HEK293T (cell line): ENCODE measurements around the gene BMP2.

Experiments used
- CTCF ChIA-PET: fragments of 350-600 bp; formaldehyde crosslinking; extraction: SDS; loops from one replicate; lab custom pipeline; 2021; ENCODE audit warnings: antibody characterized with exemption, inconsistent platforms; lab: Yijun Ruan, JAX
- POLR2A ChIA-PET: fragments of 350-600 bp; formaldehyde crosslinking; extraction: SDS; loops from one replicate; lab custom pipeline; 2020; ENCODE audit warnings: antibody characterized with exemption, inconsistent platforms; lab: Yijun Ruan, JAX
- DNase-seq: peaks from one replicate; pipeline ENCODE4 v3.0.0; 2012; ENCODE audit warnings: mixed read lengths; ENCODE audit errors: extremely low spot score
- ARNT ChIP-seq: fragments of 450-650 bp; IDR thresholded peaks from 2 replicates; pipeline ENCODE4 v1.6.1; 2017; ENCODE audit warnings: mild to moderate bottlenecking
- BHLHE40 ChIP-seq: fragments of 450-650 bp; IDR thresholded peaks from 2 replicates; pipeline ENCODE4 v1.6.1; 2016; ENCODE audit warnings: mild to moderate bottlenecking, moderate library complexity, borderline replicate concordance
- CTBP1 ChIP-seq: fragments of 450-650 bp; IDR thresholded peaks from 2 replicates; pipeline ENCODE4 v1.6.1; 2016; ENCODE audit warnings: borderline replicate concordance
- ELF4 ChIP-seq: fragments of 450-650 bp; IDR thresholded peaks from 2 replicates; pipeline ENCODE4 v1.6.1; 2017; ENCODE audit warnings: antibody characterized with exemption
- FOXA1 ChIP-seq: fragments of 450-650 bp; IDR thresholded peaks from 2 replicates; pipeline ENCODE4 v1.6.1; 2016; ENCODE audit warnings: mild to moderate bottlenecking
- FOXK2 ChIP-seq: fragments of 450-650 bp; IDR thresholded peaks from 2 replicates; pipeline ENCODE4 v1.6.1; 2016; ENCODE audit warnings: mild to moderate bottlenecking
- FOXM1 ChIP-seq: fragments of 450-650 bp; IDR thresholded peaks from 2 replicates; pipeline ENCODE4 v1.6.1; 2017; ENCODE audit warnings: mild to moderate bottlenecking, borderline replicate concordance
- HDGF ChIP-seq: fragments of 450-650 bp; IDR thresholded peaks from 2 replicates; pipeline ENCODE4 v1.6.1; 2017; ENCODE audit warnings: antibody characterized with exemption, borderline replicate concordance
- L3MBTL2 ChIP-seq: fragments of 450-650 bp; conservative IDR thresholded peaks from 2 replicates; pipeline ENCODE4 v1.6.1; 2016; ENCODE audit warnings: mild to moderate bottlenecking
- LEF1 ChIP-seq: fragments of 450-650 bp; IDR thresholded peaks from 2 replicates; pipeline ENCODE4 v1.6.1; 2017; ENCODE audit warnings: mild to moderate bottlenecking, borderline replicate concordance
- NFRKB ChIP-seq: fragments of 450-650 bp; IDR thresholded peaks from 2 replicates; pipeline ENCODE4 v1.6.1; 2016; ENCODE audit warnings: mild to moderate bottlenecking, moderate library complexity
- SP1 ChIP-seq: fragments of 450-650 bp; IDR thresholded peaks from 2 replicates; pipeline ENCODE4 v1.6.1; 2017
- SUZ12 ChIP-seq: fragments of 450-650 bp; IDR thresholded peaks from 2 replicates; pipeline ENCODE4 v1.6.1; 2016; ENCODE audit warnings: mild to moderate bottlenecking
- TARDBP ChIP-seq: fragments of 450-650 bp; IDR thresholded peaks from 2 replicates; pipeline ENCODE4 v1.6.1; 2016
- ZNF384 ChIP-seq: fragments of 450-650 bp; IDR thresholded peaks from 2 replicates; pipeline ENCODE4 v1.6.1; 2016
- TF ChIP-seq, protein P1 (sequence below): fragments of 450-650 bp; IDR thresholded peaks from 2 replicates; pipeline ENCODE4 v1.6.1; 2016

Gene BMP2

GRCh38 chr20:6732001-6732447 lies 35.5 kb upstream of the BMP2 start:
- CTCF ChIA-PET = no interaction called here
- no peak for DNase-seq
- TF ChIP-seq LEF1 = no peak
- TF ChIP-seq SP1 = no peak
- TF ChIP-seq ZNF384 = no peak
- TF ChIP-seq FOXA1 = no peak
- no peak for TF ChIP-seq FOXK2
- TF ChIP-seq ARNT = no peak
- TF ChIP-seq BHLHE40 = no peak
- TF ChIP-seq FOXM1 = no peak
- TF ChIP-seq L3MBTL2 = no peak
- no peak for TF ChIP-seq SUZ12
- no peak for TF ChIP-seq HDGF
- no peak for TF ChIP-seq TARDBP
- TF ChIP-seq, protein P1, sequence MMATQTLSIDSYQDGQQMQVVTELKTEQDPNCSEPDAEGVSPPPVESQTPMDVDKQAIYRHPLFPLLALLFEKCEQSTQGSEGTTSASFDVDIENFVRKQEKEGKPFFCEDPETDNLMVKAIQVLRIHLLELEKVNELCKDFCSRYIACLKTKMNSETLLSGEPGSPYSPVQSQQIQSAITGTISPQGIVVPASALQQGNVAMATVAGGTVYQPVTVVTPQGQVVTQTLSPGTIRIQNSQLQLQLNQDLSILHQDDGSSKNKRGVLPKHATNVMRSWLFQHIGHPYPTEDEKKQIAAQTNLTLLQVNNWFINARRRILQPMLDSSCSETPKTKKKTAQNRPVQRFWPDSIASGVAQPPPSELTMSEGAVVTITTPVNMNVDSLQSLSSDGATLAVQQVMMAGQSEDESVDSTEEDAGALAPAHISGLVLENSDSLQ = no peak
- no peak for TF ChIP-seq ELF4
- TF ChIP-seq NFRKB = no peak
- POLR2A ChIA-PET = no interaction called here

GRCh38 chr20:6732851-6733250 lies 34.6 kb upstream of the BMP2 start:
- ChIA-PET POLR2A (no interaction called here), CTCF (no interaction called here)
- DNase-seq = no peak
- no peak for TF ChIP-seq SUZ12
- TF ChIP-seq FOXM1 = no peak
- TF ChIP-seq SP1 = no peak
- TF ChIP-seq L3MBTL2 = no peak
- no peak for TF ChIP-seq TARDBP
- no peak for TF ChIP-seq FOXA1
- TF ChIP-seq ARNT = no peak
- TF ChIP-seq FOXK2 = no peak
- no peak for TF ChIP-seq BHLHE40

DNA sequence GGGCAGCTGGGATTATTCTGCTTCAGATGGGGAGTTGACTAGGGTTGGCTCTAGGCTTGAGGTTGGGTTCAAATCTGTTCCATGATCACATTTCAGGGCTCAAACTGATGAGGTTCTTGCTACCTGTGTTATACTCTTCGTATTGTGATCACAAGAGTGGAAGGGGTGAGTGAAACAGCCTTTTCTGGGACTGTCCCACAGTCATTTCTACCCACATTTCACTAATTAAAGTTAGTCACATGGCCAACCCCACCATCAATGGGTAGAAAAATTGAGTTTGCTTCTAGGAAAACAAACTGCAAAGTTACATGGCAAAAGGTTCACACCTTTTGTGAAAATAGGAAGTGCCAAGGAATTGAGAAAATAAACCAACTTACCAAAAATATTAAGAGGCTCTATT lies 33.5 kb upstream of the BMP2 start:
- CTCF ChIA-PET = no interaction called here
- TF ChIP-seq HDGF (no peak), ELF4 (no peak), CTBP1 (no peak), FOXM1 (no peak), NFRKB (no peak), FOXA1 (no peak), SP1 (no peak), BHLHE40 (no peak), L3MBTL2 (no peak), FOXK2 (no peak)
- POLR2A ChIA-PET = no interaction called here
- DNase-seq = no peak

- TF ChIP-seq FOXA1 = no peak
- no peak for TF ChIP-seq BHLHE40
- no peak for TF ChIP-seq SP1
- no peak for TF ChIP-seq ELF4
- no peak for TF ChIP-seq HDGF
- TF ChIP-seq LEF1 = no peak
- TF ChIP-seq TARDBP = no peak
- TF ChIP-seq FOXK2 = no peak
- TF ChIP-seq CTBP1 = no peak
- no peak for TF ChIP-seq SUZ12
- TF ChIP-seq, protein P1 = no peak
- TF ChIP-seq FOXM1 = no peak
- TF ChIP-seq ARNT = no peak
- TF ChIP-seq ZNF384 = no peak
- TF ChIP-seq L3MBTL2 = no peak
- no peak for TF ChIP-seq NFRKB
- ChIA-PET POLR2A (no interaction called here), CTCF (no interaction called here)
- DNase-seq = no peak
These were observed 31.3 kb upstream of the BMP2 start for GRCh38 chr20:6735942-6736845.

DNA sequence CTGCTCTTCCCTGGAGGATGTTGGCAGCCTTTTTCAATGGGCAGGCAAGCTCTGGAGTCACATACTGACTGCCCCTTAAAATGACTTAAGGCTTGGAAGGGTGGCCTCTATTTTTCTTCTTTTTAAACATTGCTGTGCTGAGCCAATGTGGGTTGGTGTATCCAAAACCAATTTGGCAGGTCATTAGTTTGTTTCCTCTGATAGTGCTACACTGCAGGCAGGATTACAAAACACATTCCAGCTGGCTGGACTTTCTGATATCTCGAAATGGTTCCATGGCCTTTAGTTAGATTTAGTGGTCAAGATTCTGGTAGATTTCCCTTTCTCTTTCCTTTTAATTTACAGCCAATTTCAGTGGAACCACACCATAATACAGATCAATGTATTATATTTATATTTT lies 28.1 kb upstream of the BMP2 start:
- no peak for DNase-seq
- TF ChIP-seq ELF4 = no peak
- no peak for TF ChIP-seq ARNT
- no peak for TF ChIP-seq FOXM1
- no peak for TF ChIP-seq FOXK2
- TF ChIP-seq CTBP1 = no peak
- no peak for TF ChIP-seq L3MBTL2
- POLR2A ChIA-PET = no interaction called here
- CTCF ChIA-PET = no interaction called here

GRCh38 chr20:6740096-6740495 lies 27.4 kb upstream of the BMP2 start:
- TF ChIP-seq ARNT (no peak), HDGF (no peak), CTBP1 (no peak), FOXM1 (no peak), TARDBP (no peak), NFRKB (no peak), SUZ12 (no peak), FOXK2 (no peak), LEF1 (no peak), FOXA1 (no peak), SP1 (no peak), ZNF384 (no peak)
- TF ChIP-seq, protein P1 = no peak
- CTCF ChIA-PET = no interaction called here
- no peak for DNase-seq
- POLR2A ChIA-PET = no interaction called here
